ENCODE results near the gene UBL3.

Gene UBL3

DNA sequence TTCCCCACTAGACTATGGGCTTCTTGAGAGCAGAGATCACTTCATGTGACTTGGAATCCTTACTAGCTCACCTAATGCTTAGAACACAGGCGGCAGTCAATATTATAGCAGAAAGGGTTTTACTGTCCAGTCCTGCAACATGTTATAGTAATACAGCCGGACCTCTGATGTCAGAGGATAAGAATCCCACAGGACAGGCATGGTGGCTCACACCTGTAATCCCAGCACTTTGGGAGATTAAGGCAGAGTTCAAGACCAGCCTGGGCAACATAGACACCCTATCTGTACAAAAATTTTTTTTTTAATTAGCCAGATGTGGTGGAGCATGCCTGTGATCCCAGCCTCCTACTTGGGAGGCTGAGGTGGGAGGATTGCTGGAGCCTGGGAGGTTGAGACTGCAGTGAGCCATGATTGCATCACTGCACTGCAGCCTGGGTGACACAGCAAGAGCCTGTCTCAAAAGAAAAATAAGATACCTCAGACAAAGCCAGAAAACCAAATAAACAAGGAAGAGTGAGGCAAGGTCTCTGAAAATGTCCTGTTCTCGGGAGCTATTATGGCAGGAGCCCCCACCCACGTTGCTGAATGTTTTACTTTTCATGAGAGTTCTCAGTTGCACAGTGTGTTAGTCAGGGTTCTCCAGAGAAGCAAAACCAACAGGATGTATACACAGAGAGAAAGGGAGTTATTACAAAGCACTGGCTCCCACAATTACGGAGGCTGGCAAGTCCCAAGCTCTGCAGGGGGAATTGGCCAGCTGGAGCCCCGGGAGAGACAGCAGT lies 100.8 kb downstream of the UBL3 start:
- no peak for TF ChIP-seq POLR2A (IDR thresholded peaks at IDR 0.05; ENCODE audit: low read depth, low read length)
- DNase-seq (ENCODE audit: insufficient read length, low spot score) (no peak), FAIRE-seq (no peak)

DNA sequence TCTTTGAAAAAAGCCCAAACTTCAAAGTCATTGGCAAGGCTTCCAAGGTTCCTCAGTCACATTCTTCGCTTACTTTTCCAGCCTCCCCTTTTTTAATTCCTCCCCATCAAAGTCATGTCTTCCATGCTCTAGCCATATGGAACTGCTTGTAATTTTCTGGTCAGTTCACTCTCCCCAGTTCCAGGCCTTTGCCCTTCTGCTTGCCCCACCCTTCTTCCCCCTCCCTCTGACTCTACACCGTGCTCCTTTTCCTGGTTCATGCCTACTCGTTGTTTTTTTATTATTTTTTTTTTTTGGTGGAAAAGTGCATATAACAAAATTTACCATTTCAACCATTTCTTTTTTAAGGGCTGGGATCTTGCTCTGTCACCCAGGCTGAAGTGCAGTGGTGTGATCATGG lies 102.3 kb downstream of the UBL3 start:
- TF ChIP-seq POLR2A (IDR thresholded peaks at IDR 0.05; ENCODE audit: low read depth, low read length), result no peak
- DNase-seq (ENCODE audit: insufficient read length, low spot score), result no peak
- FAIRE-seq, result no peak

DNA sequence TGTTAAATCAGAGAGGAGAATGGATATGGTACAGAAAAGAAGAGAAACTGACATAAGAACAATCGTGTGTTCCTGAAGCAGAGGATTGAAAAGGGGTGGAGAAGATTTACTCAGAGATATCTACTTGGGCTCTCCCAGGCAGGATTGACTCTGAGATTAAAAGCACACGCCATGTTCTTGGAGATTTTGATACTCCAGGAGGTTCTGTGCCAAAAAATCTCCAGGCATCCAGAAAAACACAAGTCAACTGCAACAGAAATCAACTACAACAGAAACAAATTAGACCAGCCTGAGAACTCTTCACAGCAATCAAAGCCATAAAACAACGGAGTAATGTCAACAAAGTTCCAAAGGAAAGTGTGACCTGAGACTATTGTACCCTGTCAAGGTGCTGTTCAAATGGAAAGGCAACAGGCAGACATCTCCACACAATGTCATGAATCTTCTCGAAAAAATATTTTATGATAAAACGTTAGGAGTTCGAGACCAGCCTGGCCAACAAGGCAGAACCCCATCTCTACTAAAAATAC lies 104.2 kb downstream of the UBL3 start:
- FAIRE-seq (no peak), DNase-seq (ENCODE audit: insufficient read length, low spot score) (no peak)
- no peak for TF ChIP-seq POLR2A (IDR thresholded peaks at IDR 0.05; ENCODE audit: low read depth, low read length)

DNA sequence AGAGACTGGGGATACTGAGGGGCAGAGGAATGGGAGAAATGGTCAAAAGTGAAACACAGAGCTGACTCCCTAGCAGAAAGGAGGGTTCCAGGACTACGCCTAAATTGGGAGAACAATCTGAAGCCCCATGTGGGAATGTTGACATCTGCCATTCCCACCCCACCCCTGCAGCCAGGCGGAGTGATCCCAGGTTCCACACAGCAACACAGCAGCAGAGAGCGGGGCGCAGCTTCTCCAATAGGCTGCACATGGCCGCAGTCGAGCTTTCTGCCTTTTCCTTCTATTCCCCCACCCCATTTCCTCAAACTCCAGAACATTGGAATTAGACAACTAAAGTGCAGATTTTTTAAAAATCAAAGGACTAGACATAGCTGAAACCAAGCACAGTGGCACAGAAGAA lies 104.7 kb downstream of the UBL3 start:
- DNase-seq (ENCODE audit: insufficient read length, low spot score) (no peak), FAIRE-seq (no peak)
- TF ChIP-seq POLR2A (IDR thresholded peaks at IDR 0.05; ENCODE audit: low read depth, low read length), result no peak

DNA sequence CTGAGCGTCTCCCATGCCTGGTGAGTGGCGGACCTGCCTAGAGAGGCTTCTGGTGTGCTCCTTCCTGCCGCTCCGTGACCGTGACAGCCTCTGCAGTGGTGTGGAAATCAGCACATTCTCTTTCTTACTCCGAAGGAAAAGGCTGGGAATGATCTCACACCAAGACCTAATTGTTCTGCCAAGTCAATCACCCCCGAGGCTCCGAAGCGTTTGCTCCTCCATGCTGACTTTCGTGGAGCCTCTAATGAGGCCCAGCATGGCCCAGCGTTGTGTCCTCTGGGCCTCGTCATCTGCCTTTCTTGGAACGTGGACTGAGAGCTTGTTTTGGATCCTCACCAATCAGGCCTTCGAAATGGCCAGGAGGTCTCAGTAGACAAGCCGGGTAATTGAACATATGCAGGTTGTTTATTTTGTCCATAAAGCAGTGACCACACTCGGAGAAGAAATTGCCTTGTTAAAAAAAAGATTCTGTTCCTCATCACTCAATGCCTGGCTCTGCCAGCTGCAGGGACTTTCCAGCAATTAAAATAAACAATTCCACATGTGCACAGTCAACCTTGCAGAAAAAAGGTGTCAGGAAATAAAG lies 107.1 kb downstream of the UBL3 start:
- DNase-seq (ENCODE audit: insufficient read length, low spot score), result no peak

DNA sequence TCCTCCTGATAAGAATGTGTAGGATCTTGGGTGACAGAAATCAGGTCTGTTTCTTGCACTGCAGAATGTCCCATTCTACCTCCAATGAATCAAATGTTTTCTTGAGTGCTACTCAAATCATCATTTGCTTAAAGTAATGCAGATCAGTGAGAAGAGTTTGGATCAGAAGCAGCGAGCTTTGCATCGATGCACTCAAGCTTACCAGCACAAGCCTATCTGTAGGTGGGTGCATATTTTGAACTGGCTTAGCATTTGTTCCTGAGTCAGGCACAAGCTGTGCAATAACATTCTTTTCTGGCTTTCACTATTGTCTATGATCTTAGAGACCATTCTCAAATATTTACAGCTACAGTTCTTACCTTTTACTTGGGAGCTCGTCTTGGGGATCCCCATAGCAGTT lies 109.5 kb downstream of the UBL3 start:
- DNase-seq (ENCODE audit: insufficient read length, low spot score), result no peak
- no peak for FAIRE-seq

More for the DNA sequence above, 107.1 kb downstream of the UBL3 start:
- no peak for TF ChIP-seq POLR2A (IDR thresholded peaks at IDR 0.05; ENCODE audit: low read depth, low read length)
- no peak for FAIRE-seq

DNA sequence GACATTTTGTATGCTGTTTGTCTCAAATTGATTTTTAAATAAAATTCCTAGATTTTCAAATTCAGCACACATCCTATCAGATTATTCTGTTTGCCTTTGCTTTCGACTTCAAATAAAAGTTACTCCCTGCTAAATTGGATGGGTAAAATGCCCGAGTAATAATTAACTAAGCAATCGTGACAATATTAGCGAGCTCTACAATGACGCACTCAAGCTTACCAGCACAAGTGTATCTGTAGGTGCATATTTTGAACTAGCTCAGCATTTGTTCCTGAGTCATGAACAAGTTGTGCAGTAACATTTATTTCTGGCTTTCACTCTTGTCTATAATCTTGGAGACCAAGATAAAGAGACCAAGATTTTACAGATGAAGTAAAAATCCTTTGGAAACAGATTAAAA lies 113.4 kb downstream of the UBL3 start:
- no peak for FAIRE-seq

More for the DNA sequence above, 109.5 kb downstream of the UBL3 start:
- TF ChIP-seq POLR2A (IDR thresholded peaks at IDR 0.05; ENCODE audit: low read depth, low read length), result no peak

DNA sequence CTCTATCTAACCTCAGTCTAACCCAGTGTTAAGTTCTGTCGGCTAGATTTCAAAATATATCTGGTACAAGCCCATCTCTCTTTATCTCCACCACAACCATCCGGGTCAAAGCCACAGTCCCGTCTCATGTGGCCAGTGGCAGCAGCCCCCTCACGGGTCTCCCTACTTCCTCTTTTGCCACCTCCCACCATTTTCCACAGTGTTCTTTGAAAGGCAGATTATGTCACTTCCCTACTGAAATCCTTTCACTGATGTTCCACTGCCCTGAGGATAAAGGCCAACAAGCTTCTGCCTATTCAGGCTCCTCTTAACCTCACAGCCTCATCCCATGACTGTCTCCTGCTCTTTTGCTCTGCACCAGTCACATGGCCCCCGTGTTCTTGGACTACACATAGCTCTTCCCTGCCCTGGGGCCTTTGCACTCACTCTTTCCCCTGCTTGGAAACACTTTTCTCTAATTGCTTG lies 117.2 kb downstream of the UBL3 start:
- no peak for FAIRE-seq
- TF ChIP-seq POLR2A (IDR thresholded peaks at IDR 0.05; ENCODE audit: low read depth, low read length), result no peak
- no peak for DNase-seq (ENCODE audit: insufficient read length, low spot score)

More for the DNA sequence above, 113.4 kb downstream of the UBL3 start:
- no peak for DNase-seq (ENCODE audit: insufficient read length, low spot score)
- TF ChIP-seq POLR2A (IDR thresholded peaks at IDR 0.05; ENCODE audit: low read depth, low read length), result no peak

DNA sequence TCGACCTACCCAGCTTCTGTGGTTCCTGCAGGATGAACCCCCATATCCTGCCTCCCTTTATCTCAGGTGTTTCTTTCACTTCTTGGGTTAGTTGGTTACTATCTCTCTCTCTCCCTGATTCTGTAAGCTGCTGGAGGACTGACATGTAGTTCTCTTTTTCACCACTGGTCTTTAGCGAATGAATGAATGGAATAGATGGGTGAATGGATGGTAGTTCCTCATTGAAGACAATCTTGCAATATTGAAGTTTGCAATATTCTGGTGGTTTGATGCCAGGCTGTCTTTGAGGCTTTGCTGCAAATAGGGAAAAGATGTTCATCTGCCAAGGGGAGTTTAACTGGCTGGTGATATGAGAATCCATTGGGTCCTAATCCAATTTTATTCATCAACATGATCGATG lies 120.2 kb downstream of the UBL3 start:
- FAIRE-seq, result no peak
- DNase-seq (ENCODE audit: insufficient read length, low spot score), result no peak
- no peak for TF ChIP-seq POLR2A (IDR thresholded peaks at IDR 0.05; ENCODE audit: low read depth, low read length)

DNA sequence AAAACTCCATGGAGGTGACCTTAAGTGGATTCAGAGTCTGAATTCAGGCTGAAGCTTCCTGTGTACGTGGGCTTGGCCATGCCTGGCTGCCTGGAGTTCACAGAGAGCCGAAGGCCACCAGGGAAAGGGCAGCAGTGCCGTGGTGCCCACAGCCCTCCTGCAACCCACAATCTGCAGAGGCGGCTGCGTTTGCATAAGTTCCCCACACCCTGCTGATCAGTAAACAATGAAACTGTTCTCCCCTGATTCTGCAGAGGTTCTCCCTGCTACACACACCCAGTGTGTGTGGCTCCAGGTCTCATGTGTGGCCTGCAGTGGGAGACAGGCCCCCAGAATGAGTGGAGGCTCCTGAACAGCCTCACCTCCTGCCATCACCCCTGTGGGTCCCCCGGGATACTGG lies 128.0 kb downstream of the UBL3 start:
- FAIRE-seq (no peak), DNase-seq (ENCODE audit: insufficient read length, low spot score) (no peak)
- TF ChIP-seq POLR2A (IDR thresholded peaks at IDR 0.05; ENCODE audit: low read depth, low read length), result no peak

DNA sequence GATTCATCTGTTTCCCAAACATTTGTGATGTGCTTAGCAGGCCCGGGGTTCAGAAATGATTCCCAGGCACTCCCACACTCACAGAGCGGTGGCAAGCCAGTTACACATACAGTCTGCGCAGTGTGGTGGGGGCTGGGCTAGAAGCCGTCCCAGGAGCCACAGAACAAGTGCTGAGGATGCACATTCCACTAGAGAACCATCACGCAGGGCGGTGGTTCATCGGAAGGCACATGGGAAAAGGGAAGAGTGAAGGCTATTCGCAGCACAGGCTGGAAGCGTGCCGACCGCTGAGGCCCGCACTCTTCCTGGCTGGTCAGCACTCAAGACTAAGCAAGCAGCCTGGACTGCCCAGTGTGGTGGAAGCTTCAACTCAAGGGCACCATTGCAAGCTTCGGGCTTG lies 128.7 kb downstream of the UBL3 start:
- DNase-seq (ENCODE audit: insufficient read length, low spot score), result no peak
- FAIRE-seq, result no peak
- no peak for TF ChIP-seq POLR2A (IDR thresholded peaks at IDR 0.05; ENCODE audit: low read depth, low read length)

DNA sequence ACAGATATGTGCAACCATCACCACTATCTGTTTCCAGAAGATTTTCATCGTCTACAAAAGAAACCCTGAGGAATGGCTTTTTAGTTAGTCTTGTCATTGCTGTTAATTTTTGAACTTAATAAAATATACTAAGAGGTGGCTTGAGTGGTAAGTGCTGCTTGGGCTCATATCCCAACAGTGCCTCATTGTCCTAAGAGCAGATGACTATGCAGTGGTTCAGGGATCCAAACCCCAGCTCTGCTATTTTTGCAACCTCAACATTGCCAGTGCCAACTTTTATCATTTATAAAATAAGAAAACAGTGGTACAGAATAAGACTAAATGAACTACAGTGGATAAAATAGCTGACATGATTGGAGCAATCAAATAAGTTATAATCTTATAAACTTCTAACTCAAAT lies 131.7 kb downstream of the UBL3 start:
- DNase-seq (ENCODE audit: insufficient read length, low spot score), result no peak
- no peak for TF ChIP-seq POLR2A (IDR thresholded peaks at IDR 0.05; ENCODE audit: low read depth, low read length)
- FAIRE-seq, result no peak

DNA sequence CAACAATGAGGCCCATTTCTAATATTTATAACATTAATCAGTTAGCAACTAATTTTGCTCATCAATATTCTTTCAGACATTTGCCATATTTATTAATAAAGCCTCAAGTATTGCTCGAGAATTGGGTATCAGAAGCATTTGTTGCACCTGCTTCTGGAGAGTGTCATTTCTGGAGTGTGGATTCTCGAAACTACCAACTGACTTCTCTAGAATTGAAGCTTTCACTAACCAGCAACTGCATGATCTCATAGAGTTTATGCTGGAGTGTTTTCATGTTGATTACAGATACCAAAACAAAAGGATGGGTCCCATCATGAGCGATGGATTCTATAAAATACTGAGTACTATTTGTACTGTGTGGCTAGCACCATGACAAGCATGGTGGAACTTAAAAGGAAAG lies 133.9 kb downstream of the UBL3 start:
- DNase-seq (ENCODE audit: insufficient read length, low spot score), result no peak
- FAIRE-seq, result no peak
- TF ChIP-seq POLR2A (IDR thresholded peaks at IDR 0.05; ENCODE audit: low read depth, low read length), result no peak
